Nephron progenitor cell (in vitro differentiated cells): ENCODE results near the gene NAXE.

Experiments used
- DNase-seq: peaks from one replicate; pipeline ENCODE4 v3.0.0; 2021
- H3K27ac Mint-ChIP-seq: 2 replicates; pipeline ENCODE4 v1.8.0; 2021; ENCODE audit warnings: mild to moderate bottlenecking, moderate library complexity, mixed read lengths
- H3K27me3 Mint-ChIP-seq: 2 replicates; pipeline ENCODE4 v1.8.0; 2021; ENCODE audit warnings: mild to moderate bottlenecking, low read depth, mixed read lengths; ENCODE audit not compliant: poor library complexity
- H3K36me3 Mint-ChIP-seq: 2 replicates; pipeline ENCODE4 v1.8.0; 2021; ENCODE audit warnings: low read depth, mixed read lengths
- H3K4me1 Mint-ChIP-seq: 2 replicates; pipeline ENCODE4 v1.8.0; 2021; ENCODE audit warnings: mixed read lengths
- H3K4me3 Mint-ChIP-seq: 2 replicates; pipeline ENCODE4 v1.8.0; 2021; ENCODE audit warnings: mild to moderate bottlenecking, moderate library complexity, mixed read lengths
- H3K9me3 Mint-ChIP-seq: 2 replicates; pipeline ENCODE4 v1.8.0; 2021; ENCODE audit warnings: mild to moderate bottlenecking, moderate library complexity, mixed read lengths
- CTCF ChIP-seq: fragments of 200-600 bp; sonication (generic); IDR thresholded peaks from 2 replicates; pipeline ENCODE4 v1.5.0; 2021; ENCODE audit warnings: antibody characterized with exemption

The NAXE gene

GRCh38 chr1:156559797-156560385, 31.7 kb upstream of the NAXE start:
- Mint-ChIP-seq H3K27me3 (no peaks in the 10 kb centered on the region), H3K4me3 (no peak overlapping the region), H3K27ac (no peak overlapping the region), H3K9me3 (no peaks in the 10 kb centered on the region), H3K36me3 (peaks cover 43% of the 10 kb centered on the region), H3K4me1 (no peaks in the 10 kb centered on the region)
- TF ChIP-seq CTCF = no peak
- DNase-seq = no peak

- H3K9me3 Mint-ChIP-seq = no peaks in the 10 kb centered on the region
- no peaks in the 10 kb centered on the region for H3K4me1 Mint-ChIP-seq
- no peak for DNase-seq
- TF ChIP-seq CTCF = no peak
- H3K4me3 Mint-ChIP-seq = no peak overlapping the region
- peaks cover 44% of the 10 kb centered on the region for H3K36me3 Mint-ChIP-seq
- H3K27ac Mint-ChIP-seq = no peak overlapping the region
- H3K27me3 Mint-ChIP-seq = no peaks in the 10 kb centered on the region
These were observed 30.9 kb upstream of the NAXE start for GRCh38 chr1:156560585-156561163.

- no peak overlapping the region for H3K27ac Mint-ChIP-seq
- H3K4me1 Mint-ChIP-seq = peaks cover under 1% of the 10 kb centered on the region
- TF ChIP-seq CTCF = no peak
- peaks cover 2% of the 10 kb centered on the region for H3K27me3 Mint-ChIP-seq
- no peak overlapping the region for H3K4me3 Mint-ChIP-seq
- DNase-seq = no peak
- peaks cover 55% of the 10 kb centered on the region for H3K36me3 Mint-ChIP-seq
- H3K9me3 Mint-ChIP-seq = no peaks in the 10 kb centered on the region
These were observed 26.1 kb upstream of the NAXE start for GRCh38 chr1:156565519-156565918.

- no peaks in the 10 kb centered on the region for H3K9me3 Mint-ChIP-seq
- DNase-seq = no peak
- H3K4me1 Mint-ChIP-seq = peaks cover 10% of the 10 kb centered on the region
- H3K27ac Mint-ChIP-seq = peak overlapping the region; percentile 69
- TF ChIP-seq CTCF = no peak
- H3K27me3 Mint-ChIP-seq = peaks cover 2% of the 10 kb centered on the region
- H3K4me3 Mint-ChIP-seq = no peak overlapping the region
- peaks cover 49% of the 10 kb centered on the region for H3K36me3 Mint-ChIP-seq
These were observed 25.1 kb upstream of the NAXE start for GRCh38 chr1:156566436-156566835.

GRCh38 chr1:156571261-156571852, 20.2 kb upstream of the NAXE start:
- H3K4me3 Mint-ChIP-seq = peak overlapping the region; percentile 99
- no peak for TF ChIP-seq CTCF
- H3K4me1 Mint-ChIP-seq = peaks cover 50% of the 10 kb centered on the region
- peaks cover 17% of the 10 kb centered on the region for H3K27me3 Mint-ChIP-seq
- H3K36me3 Mint-ChIP-seq = peaks cover 24% of the 10 kb centered on the region
- DNase-seq = no peak
- no peaks in the 10 kb centered on the region for H3K9me3 Mint-ChIP-seq
- no peak overlapping the region for H3K27ac Mint-ChIP-seq
